Ovary (tissue), 3 donors: ENCODE results near the gene ARHGAP29.
"Not testable (repeated sequence)": the region's sequence is repeated elsewhere in the genome, so short reads cannot be mapped to it uniquely, and the experiment has no call there.

Experiments
- EP300 ChIP-seq: sonication (generic); formaldehyde crosslinking; IDR thresholded peaks from one replicate; pipeline ENCODE4 v1.6.1; 2017; ENCODE audit warnings: antibody characterized with exemption
- POLR2A ChIP-seq: fragments of 450-650 bp; IDR thresholded peaks from one replicate; pipeline ENCODE4 v1.6.1; 2017; ENCODE audit warnings: antibody characterized with exemption, mild to moderate bottlenecking, moderate library complexity
- TF ChIP-seq, protein P1 (sequence below), 3 donors: fragments of 450-650 bp in 2 of 3; fragments of 200-600 bp in 1 of 3; IDR thresholded peaks; one replicate each; pipeline versions ENCODE4 v1.5.1 to v1.8.0; 2016 to 2022; ENCODE audit warnings: antibody characterized with exemption in 3 of 3, mild to moderate bottlenecking in 1 of 3
- donor health status: DM: no; HTN: no; CAD: no.

DNA sequence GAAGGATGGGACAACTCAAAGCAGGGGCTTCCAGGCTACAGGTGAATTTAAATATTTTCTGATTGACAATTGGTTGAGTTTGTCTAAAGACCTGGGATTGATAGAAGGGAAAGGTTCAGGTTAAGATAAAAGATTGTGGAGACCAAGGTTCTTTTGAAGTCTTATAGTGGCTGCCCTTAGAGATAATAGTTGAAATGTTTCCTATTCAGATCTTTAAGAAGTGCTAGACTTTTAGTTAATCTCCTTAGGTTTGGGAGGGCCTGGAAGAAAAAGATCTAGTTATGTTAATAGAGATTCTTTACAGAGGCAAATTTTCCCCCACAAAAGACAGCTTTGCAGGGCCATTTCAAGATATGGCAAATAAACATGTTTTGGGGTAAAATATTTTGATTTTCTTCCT lies 88.2 kb downstream of the ARHGAP29 start:
- TF ChIP-seq POLR2A, EP300: not testable (repeated sequence)
- TF ChIP-seq, protein P1, sequence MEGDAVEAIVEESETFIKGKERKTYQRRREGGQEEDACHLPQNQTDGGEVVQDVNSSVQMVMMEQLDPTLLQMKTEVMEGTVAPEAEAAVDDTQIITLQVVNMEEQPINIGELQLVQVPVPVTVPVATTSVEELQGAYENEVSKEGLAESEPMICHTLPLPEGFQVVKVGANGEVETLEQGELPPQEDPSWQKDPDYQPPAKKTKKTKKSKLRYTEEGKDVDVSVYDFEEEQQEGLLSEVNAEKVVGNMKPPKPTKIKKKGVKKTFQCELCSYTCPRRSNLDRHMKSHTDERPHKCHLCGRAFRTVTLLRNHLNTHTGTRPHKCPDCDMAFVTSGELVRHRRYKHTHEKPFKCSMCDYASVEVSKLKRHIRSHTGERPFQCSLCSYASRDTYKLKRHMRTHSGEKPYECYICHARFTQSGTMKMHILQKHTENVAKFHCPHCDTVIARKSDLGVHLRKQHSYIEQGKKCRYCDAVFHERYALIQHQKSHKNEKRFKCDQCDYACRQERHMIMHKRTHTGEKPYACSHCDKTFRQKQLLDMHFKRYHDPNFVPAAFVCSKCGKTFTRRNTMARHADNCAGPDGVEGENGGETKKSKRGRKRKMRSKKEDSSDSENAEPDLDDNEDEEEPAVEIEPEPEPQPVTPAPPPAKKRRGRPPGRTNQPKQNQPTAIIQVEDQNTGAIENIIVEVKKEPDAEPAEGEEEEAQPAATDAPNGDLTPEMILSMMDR (IDR thresholded peaks at IDR 0.05): not testable (repeated sequence)
